Heart left ventricle (tissue), 16 donors: Measurements from ENCODE around the gene MYBPH. TPM values are rescaled to one million over a fixed set of nuclear protein-coding genes. Genes with fewer than 3 reads are reported as not detected.

ENCODE experiments used
- ATAC-seq, 4 donors: fragments of 200-7000 bp; cut with Tn5 transposase; one replicate each; pipeline ENCODE4 v1.9.1; 2020 to 2022; ENCODE audit warnings: moderate library complexity in 4 of 4, mild to moderate bottlenecking in 3 of 4, moderate number of reproducible peaks in 1 of 4
- DNase-seq, 5 donors: peaks; one replicate each; pipeline ENCODE4 v3.0.0-alpha.2; 2020
- H3K27ac ChIP-seq, 12 donors: fragments of 200-600 bp; sonication (generic) in 4 of 12; one replicate each; pipeline versions ENCODE4 v1.5.0 to v1.8.0; 2016 to 2022; ENCODE audit warnings: mild to moderate bottlenecking in 2 of 12
- H3K27me3 ChIP-seq, 9 donors: fragments of 200-600 bp; sonication (generic) in 2 of 9; one replicate each; pipeline versions ENCODE4 v1.5.1 to v1.8.0; 2016 to 2022; ENCODE audit warnings: mild to moderate bottlenecking in 3 of 9
- H3K36me3 ChIP-seq, 9 donors: fragments of 200-600 bp; sonication (generic) in 2 of 9; one replicate each; pipeline versions ENCODE4 v1.5.0 to v1.8.0; 2018 to 2022; ENCODE audit warnings: mild to moderate bottlenecking in 2 of 9
- H3K4me1 ChIP-seq, 12 donors: fragments of 200-600 bp; sonication (generic) in 4 of 12; one replicate each; pipeline versions ENCODE4 v1.5.0 to v1.8.0; 2016 to 2022; ENCODE audit warnings: mild to moderate bottlenecking in 3 of 12
- H3K4me3 ChIP-seq, 12 donors: fragments of 200-600 bp; sonication (generic) in 4 of 12; one replicate each; pipeline versions ENCODE4 v1.5.0 to v1.8.0; 2017 to 2022; ENCODE audit warnings: mild to moderate bottlenecking in 9 of 12, moderate library complexity in 4 of 12
- H3K9me3 ChIP-seq, 12 donors: fragments of 200-600 bp; sonication (generic) in 4 of 12; one replicate each; pipeline versions ENCODE4 v1.5.0 to v1.8.0; 2016 to 2022; ENCODE audit warnings: mild to moderate bottlenecking in 1 of 12
- POLR2A ChIP-seq, 2 donors: fragments of 450-650 bp; IDR thresholded peaks; one replicate each; pipeline ENCODE4 v1.6.1; 2017; ENCODE audit warnings: antibody characterized with exemption in 2 of 2, mild to moderate bottlenecking in 2 of 2, moderate library complexity in 2 of 2
- WGBS, 4 donors: extraction: QIAGEN DNeasy Blood & Tissue Kit in 2 of 4; methylation state at CpG; one replicate each; pipeline versions ENCODE4 v1.1.5 to v1.1.7; 2013 to 2018; 5-methylcytosine and 5-hydroxymethylcytosine counted together
- intact Hi-C, 10 donors: fragments of 100-400 bp; cut with DNase I; formaldehyde crosslinking; loops; one replicate each; pipeline versions ENCODE4 v1.11.1 to v1.14.2; 2022
- polyA plus RNA-seq, 2 donors: library from polyadenylated mRNA; stranded (reverse); fragments of 200-250 nt; gene quantifications; one replicate each; pipeline ENCODE4 v1.2.3, GENCODE V29; 2013
- total RNA-seq, 9 donors: library from RNA; depleted of rRNA in 2 of 9; stranded (reverse); fragments of >200 nt in 2 of 9; fragmentation: NEBNext Ultra II Directional in 3 of 9; extraction: Animal tissue kit (Norgen Biotek cat#: 25700) in 3 of 9; gene quantifications; one replicate each; pipeline versions ENCODE4 v1.1.0 to v1.2.4, GENCODE V29; 2016 to 2023
- TF ChIP-seq, protein P1 (sequence below), 12 donors: fragments of 200-600 bp; sonication (generic) in 4 of 12; IDR thresholded peaks; one replicate each; pipeline versions ENCODE4 v1.5.0 to v1.8.0; 2018 to 2022; ENCODE audit warnings: antibody characterized with exemption in 12 of 12, mild to moderate bottlenecking in 5 of 12
- donor health status: ischemic (EF 13 %, LVEDD 7.1; RV severe dilation, severe dysfunction).
- donor health status: healthy with polysubstance abuse.
- donor health status: DM: no; HTN: yes; CAD: no.
- donor health status: DM: no; HTN: no; CAD: no.
- donor health status: ischemic (EF 25% LVEDD 6.9; RV normal size, moderate dysfunction).
- donor health status: ischemic (EF 25% LVEDD 5.7; RV mildly dilated, moderate dysfunction).
- donor health status: healthy.
- donor health status: DM: yes; HTN: yes; CAD: no.
- donor health status: ischemic (EF 35%, LVEDD 5.7; RV mildly dilated, moderate dysfunction).
- donor health status: nonischemic (EF 11% LVEDD 7.7; RV severe dilation, severe dysfunction).
- donor health status: DM: yes; HTN: yes; CAD: no.
- donor health status: PGD.
- donor health status: ischemic (EF 29% LVEDD 5.4; RV normal size, mild dysfunction).
- donor health status: nonischemic (EF 23%, LVEDD 6.1; RV moderate dilation, normal function).

MYBPH gene
- total and polyA plus RNA-seq, 11 donors, result 0.32 TPM; not detected in 10

- peaks cover 0 to 62% (median 40%) of the 10 kb centered on the region in 12 donors for H3K4me1 ChIP-seq
- 31 to 49% (median 46%) methylated on average over 3 of the region's 3 CpGs for WGBS, 4 donors
These were observed 45.2 kb downstream of the MYBPH start for GRCh38 chr1:203130358-203130985.

DNA sequence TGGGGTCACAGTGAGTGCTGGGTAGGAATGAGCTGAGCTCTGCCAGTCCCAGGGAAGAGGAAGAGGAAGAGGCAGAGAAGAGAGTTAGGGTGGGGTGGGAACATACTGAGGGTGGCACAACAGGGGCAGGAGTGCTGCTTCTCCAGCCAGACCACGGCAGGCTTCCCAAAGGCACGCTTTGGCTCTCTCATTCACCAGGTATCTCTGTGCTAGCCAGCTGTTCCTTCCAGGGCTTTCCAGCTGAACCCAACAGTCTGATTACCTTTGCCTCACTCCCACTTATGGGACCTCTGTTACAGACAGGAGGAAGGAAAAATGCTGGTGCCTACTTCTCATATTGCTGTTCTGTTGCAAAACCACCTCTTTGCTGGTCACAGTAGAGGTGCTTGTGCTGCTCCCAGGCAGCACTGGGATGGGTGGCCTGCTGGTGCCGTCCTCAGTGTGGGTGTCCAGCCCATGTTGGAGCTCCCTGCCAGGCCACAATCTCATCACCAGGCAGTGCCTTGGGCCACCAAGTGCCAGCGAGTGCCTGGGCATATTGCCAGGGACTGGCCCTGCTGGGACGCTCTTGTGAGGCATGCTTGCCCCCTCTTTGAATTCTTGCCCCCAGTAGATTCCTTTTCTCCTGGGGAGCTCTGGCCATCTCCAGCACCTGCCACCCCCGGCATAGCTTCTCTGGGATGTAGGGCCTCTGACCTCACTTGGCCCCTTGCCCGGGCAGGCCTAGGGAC lies 46.0 kb downstream of the MYBPH start:
- no peak for TF ChIP-seq POLR2A (IDR thresholded peaks at IDR 0.05)
- TF ChIP-seq, protein P1, sequence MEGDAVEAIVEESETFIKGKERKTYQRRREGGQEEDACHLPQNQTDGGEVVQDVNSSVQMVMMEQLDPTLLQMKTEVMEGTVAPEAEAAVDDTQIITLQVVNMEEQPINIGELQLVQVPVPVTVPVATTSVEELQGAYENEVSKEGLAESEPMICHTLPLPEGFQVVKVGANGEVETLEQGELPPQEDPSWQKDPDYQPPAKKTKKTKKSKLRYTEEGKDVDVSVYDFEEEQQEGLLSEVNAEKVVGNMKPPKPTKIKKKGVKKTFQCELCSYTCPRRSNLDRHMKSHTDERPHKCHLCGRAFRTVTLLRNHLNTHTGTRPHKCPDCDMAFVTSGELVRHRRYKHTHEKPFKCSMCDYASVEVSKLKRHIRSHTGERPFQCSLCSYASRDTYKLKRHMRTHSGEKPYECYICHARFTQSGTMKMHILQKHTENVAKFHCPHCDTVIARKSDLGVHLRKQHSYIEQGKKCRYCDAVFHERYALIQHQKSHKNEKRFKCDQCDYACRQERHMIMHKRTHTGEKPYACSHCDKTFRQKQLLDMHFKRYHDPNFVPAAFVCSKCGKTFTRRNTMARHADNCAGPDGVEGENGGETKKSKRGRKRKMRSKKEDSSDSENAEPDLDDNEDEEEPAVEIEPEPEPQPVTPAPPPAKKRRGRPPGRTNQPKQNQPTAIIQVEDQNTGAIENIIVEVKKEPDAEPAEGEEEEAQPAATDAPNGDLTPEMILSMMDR (IDR thresholded peaks at IDR 0.05), result no peak
- DNase-seq (peak; percentile 81 to 90 (median 81)), ATAC-seq (peak; percentile 64 to 83 (median 74))
- no peaks in the 10 kb centered on the region for H3K36me3 ChIP-seq
- H3K4me1 ChIP-seq, result peaks cover 0 to 65% (median 40%) of the 10 kb centered on the region in 12 donors
- no peaks in the 10 kb centered on the region for H3K9me3 ChIP-seq
- peak overlapping the region in 11 of 12 donors; percentile 20 to 90 (median 84) for H3K27ac ChIP-seq
- no peak overlapping the region for H3K4me3 ChIP-seq
- intact Hi-C loops, result loop anchor here in 9 of 10 donors (5.0 kb wide), 2 partner anchors 87 to 92 kb away; no protein-coding TSS in a partner anchor
- 33 to 47% (median 40%) methylated on average over 5 to 7 of the region's 7 CpGs for WGBS, 4 donors
- peaks cover 0 to 40% (median 0%) of the 10 kb centered on the region in 9 donors for H3K27me3 ChIP-seq

More at GRCh38 chr1:203130358-203130985, 45.2 kb downstream of the MYBPH start:
- Histone ChIP-seq H3K27ac (peak overlapping the region in 11 of 12 donors; percentile 20 to 90 (median 84)), H3K4me3 (no peak overlapping the region), H3K36me3 (no peaks in the 10 kb centered on the region), H3K27me3 (peaks cover 0 to 33% (median 0%) of the 10 kb centered on the region in 9 donors), H3K9me3 (no peaks in the 10 kb centered on the region)
- intact Hi-C loops, result no loop called here
- DNase-seq (peak in 2 of 5 donors; percentile 15 to 42), ATAC-seq (peak; percentile 19 to 44 (median 34))
- TF ChIP-seq POLR2A (IDR thresholded peaks at IDR 0.05), result no peak

GRCh38 chr1:203128716-203129500 lies 46.7 kb downstream of the MYBPH start:
- DNase-seq, result peak in 2 of 5 donors; percentile 24 to 46
- Histone ChIP-seq H3K4me1 (peaks cover 0 to 65% (median 40%) of the 10 kb centered on the region in 12 donors), H3K36me3 (no peaks in the 10 kb centered on the region), H3K4me3 (peak overlapping the region in 11 of 12 donors; percentile 22 to 54 (median 46)), H3K9me3 (no peaks in the 10 kb centered on the region), H3K27ac (peak overlapping the region in 11 of 12 donors; percentile 16 to 90 (median 84)), H3K27me3 (peaks cover 0 to 45% (median 0%) of the 10 kb centered on the region in 9 donors)
- ATAC-seq, result peak in 2 of 4 donors; percentile 12 to 20
- TF ChIP-seq, protein P1 (IDR thresholded peaks at IDR 0.05), result no peak
- no peak for TF ChIP-seq POLR2A (IDR thresholded peaks at IDR 0.05)
- WGBS, 4 donors, result 74 to 89% (median 75%) methylated on average over 20 to 29 of the region's 29 CpGs
- intact Hi-C loops, result loop anchor here in 9 of 10 donors (5.0 kb wide), 2 partner anchors 87 to 92 kb away; no protein-coding TSS in a partner anchor

GRCh38 chr1:203128431-203128715 lies 47.3 kb downstream of the MYBPH start:
- H3K9me3 ChIP-seq, result no peaks in the 10 kb centered on the region
- peak overlapping the region; percentile 22 to 54 (median 44) for H3K4me3 ChIP-seq
- H3K36me3 ChIP-seq, result no peaks in the 10 kb centered on the region
- peaks cover 0 to 50% (median 0%) of the 10 kb centered on the region in 9 donors for H3K27me3 ChIP-seq
- no peak for TF ChIP-seq POLR2A (IDR thresholded peaks at IDR 0.05)
- TF ChIP-seq, protein P1 (IDR thresholded peaks at IDR 0.05), result peak in 1 of 12 donors; percentile 2
- intact Hi-C loops, result loop anchor here in 9 of 10 donors (5.0 kb wide), 2 partner anchors 86 to 91 kb away; no protein-coding TSS in a partner anchor
- peaks cover 0 to 65% (median 40%) of the 10 kb centered on the region in 12 donors for H3K4me1 ChIP-seq
- no peak for DNase-seq
- H3K27ac ChIP-seq, result peak overlapping the region; percentile 16 to 90 (median 83)
- 11 to 17% (median 15%) methylated on average over 7 of the region's 7 CpGs for WGBS, 4 donors
- ATAC-seq, result peak in 3 of 4 donors; percentile 17 to 53 (median 40)
